GM12874 (cell line): ENCODE measurements around the gene CCL23.

Source experiments
- TF ChIP-seq, protein P1 (sequence below): IDR thresholded peaks from 2 replicates; pipeline ENCODE4 v1.5.1; 2011; ENCODE audit warnings: low read depth, mild to moderate bottlenecking, control low read depth, low read length, moderate library complexity; ENCODE audit not compliant: insufficient read depth

Gene CCL23

GRCh38 chr17:36019423-36019822 lies 1.7 kb upstream of the CCL23 start:
- TF ChIP-seq, protein P1, sequence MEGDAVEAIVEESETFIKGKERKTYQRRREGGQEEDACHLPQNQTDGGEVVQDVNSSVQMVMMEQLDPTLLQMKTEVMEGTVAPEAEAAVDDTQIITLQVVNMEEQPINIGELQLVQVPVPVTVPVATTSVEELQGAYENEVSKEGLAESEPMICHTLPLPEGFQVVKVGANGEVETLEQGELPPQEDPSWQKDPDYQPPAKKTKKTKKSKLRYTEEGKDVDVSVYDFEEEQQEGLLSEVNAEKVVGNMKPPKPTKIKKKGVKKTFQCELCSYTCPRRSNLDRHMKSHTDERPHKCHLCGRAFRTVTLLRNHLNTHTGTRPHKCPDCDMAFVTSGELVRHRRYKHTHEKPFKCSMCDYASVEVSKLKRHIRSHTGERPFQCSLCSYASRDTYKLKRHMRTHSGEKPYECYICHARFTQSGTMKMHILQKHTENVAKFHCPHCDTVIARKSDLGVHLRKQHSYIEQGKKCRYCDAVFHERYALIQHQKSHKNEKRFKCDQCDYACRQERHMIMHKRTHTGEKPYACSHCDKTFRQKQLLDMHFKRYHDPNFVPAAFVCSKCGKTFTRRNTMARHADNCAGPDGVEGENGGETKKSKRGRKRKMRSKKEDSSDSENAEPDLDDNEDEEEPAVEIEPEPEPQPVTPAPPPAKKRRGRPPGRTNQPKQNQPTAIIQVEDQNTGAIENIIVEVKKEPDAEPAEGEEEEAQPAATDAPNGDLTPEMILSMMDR: no peak

GRCh38 chr17:36016555-36016954 lies 1.2 kb downstream of the CCL23 start:
- TF ChIP-seq, protein P1: no peak

- TF ChIP-seq, protein P1: no peak
Measured at GRCh38 chr17:36014946-36015345, 2.8 kb downstream of the CCL23 start.

- TF ChIP-seq, protein P1: no peak
Measured at GRCh38 chr17:36011201-36011600, 6.6 kb downstream of the CCL23 start.

GRCh38 chr17:36008998-36009665 lies 8.6 kb downstream of the CCL23 start:
- TF ChIP-seq, protein P1: peak; percentile 32; the same call in 1 of the 2 replicates

DNA sequence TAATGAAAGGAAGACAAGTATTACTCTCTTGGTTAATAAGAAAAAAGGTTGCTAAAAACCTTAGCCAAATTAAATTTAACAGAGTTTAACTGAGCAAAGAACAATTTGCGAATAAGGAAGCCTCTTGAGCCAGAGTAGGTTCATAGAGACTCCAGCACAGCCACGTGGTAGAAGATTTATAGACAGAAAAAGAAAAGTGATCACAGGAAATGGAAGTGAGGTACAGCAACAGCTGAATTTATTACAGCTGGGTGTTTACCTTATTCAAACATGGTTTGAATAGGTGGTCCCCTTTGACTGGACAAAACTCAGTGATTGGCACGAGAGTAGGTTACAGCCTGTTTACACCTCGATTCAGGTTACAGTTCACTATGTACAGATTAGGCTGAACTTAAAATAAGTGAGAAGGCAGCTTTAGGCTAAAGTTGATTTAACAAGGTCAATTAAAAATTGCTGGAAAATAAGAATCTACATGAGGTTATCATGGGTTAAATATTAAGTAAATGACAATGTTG lies 13.1 kb downstream of the CCL23 start:
- TF ChIP-seq, protein P1: no peak

GRCh38 chr17:36002631-36003030 lies 15.1 kb downstream of the CCL23 start:
- TF ChIP-seq, protein P1: no peak
